ENCODE results near the gene HNF1A.
A peak's percentile ranks its signal among the peaks of the same experiment; 100 is the strongest.

GRCh38 chr12:120971299-120972180, 6.8 kb upstream of the HNF1A start:
- peak; percentile 82 for TF ChIP-seq CTCF (IDR thresholded peaks at IDR 0.05)
- no peak for TF ChIP-seq EZH2 (IDR thresholded peaks at IDR 0.05)
- TF ChIP-seq EZH2phosphoT487 (IDR thresholded peaks at IDR 0.05), result no peak

Data from neural progenitor cell (in vitro differentiated cells).